ENCODE measurements around the gene RNF224. TPM values are rescaled to one million over a fixed set of nuclear protein-coding genes. Genes with fewer than 3 reads are reported as not detected.

The RNF224 gene
- polyA plus RNA-seq, 1 donor from 2014 or later: not detected

GRCh38 chr9:137218754-137219271 lies 8.5 kb upstream of the RNF224 start:
- no peak for TF ChIP-seq POLR2AphosphoS5 (IDR thresholded peaks at IDR 0.05)
- TF ChIP-seq EZH2 (IDR thresholded peaks at IDR 0.05; ENCODE audit: borderline replicate concordance, insufficient read depth, low read length, poor library complexity, severe bottlenecking): no peak
- TF ChIP-seq EP300 (conservative IDR thresholded peaks at IDR 0.05; ENCODE audit: poor library complexity, severe bottlenecking): no peak
- TF ChIP-seq REST (IDR thresholded peaks at IDR 0.05; ENCODE audit: borderline replicate concordance): no peak
- no peak for TF ChIP-seq SMC3 (conservative IDR thresholded peaks at IDR 0.05; ENCODE audit: poor library complexity)
- TF ChIP-seq TAF1 (IDR thresholded peaks at IDR 0.05; ENCODE audit: low read depth): no peak
- no peak for TF ChIP-seq CTCF (IDR thresholded peaks at IDR 0.05; ENCODE audit: poor library complexity, severe bottlenecking)
- no peak for TF ChIP-seq RAD21 (conservative IDR thresholded peaks at IDR 0.05)
- TF ChIP-seq MXI1 (conservative IDR thresholded peaks at IDR 0.05; ENCODE audit: poor library complexity, severe bottlenecking): no peak
- H4K20me1 ChIP-seq (ENCODE audit: insufficient read depth): no peaks in the 10 kb centered on the region
- no peak overlapping the region for H2AFZ ChIP-seq (ENCODE audit: low read depth, low read length)
- H3K36me3 ChIP-seq (ENCODE audit: insufficient read depth, low read length): no peaks in the 10 kb centered on the region
- no peaks in the 10 kb centered on the region for H3K9me2 ChIP-seq (ENCODE audit: insufficient read depth, low read length)
- no peaks in the 10 kb centered on the region for H3K9me3 ChIP-seq (ENCODE audit: low read length)
- no peak overlapping the region for H3K4me3 ChIP-seq (ENCODE audit: low read length)
- H3K27ac ChIP-seq (ENCODE audit: low read length): no peak overlapping the region
- no peak overlapping the region for H3K4me2 ChIP-seq (ENCODE audit: low read length)
- H3K27me3 ChIP-seq (ENCODE audit: insufficient read depth, low read depth, low read length): no peaks in the 10 kb centered on the region
- no peak overlapping the region for H3K9ac ChIP-seq (ENCODE audit: low read length)
- no peaks in the 10 kb centered on the region for H3K79me2 ChIP-seq (replicated peaks; ENCODE audit: insufficient read depth, low read length)
- H3F3A ChIP-seq (ENCODE audit: insufficient read depth, low read length, poor library complexity, severe bottlenecking): no peaks in the 10 kb centered on the region

DNA sequence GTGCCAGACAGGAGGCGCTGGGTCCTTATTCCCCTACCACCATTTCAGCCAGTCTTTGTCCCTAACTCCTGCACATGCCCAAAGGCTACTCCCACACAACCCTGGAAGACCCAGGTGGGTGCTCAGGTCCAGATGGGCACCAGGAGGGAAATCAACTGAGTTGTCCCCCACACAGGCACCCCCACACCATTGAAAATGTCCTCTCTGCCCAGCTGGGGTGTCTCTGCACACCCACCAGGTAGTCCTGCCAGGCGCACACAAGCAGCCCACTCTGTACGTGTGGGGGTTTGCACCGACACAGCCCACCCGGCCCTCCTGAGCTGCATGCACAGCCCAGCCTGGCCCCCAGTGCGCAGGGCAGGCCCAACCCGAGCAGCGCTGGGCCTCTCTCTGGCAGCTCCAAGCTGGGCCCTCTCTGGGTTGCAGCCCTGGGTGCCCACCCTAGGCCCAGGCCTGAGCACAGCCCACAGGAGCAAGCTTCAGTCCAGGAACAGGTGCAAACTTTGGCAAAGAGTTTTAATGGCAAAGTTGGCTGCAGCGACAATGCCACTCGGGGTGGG lies 7.5 kb upstream of the RNF224 start:
- no peak overlapping the region for H3K4me2 ChIP-seq (ENCODE audit: low read length)
- no peaks in the 10 kb centered on the region for H3K36me3 ChIP-seq (ENCODE audit: insufficient read depth, low read length)
- H3K27ac ChIP-seq (ENCODE audit: low read length): no peak overlapping the region
- H3K9ac ChIP-seq (ENCODE audit: low read length): no peak overlapping the region
- H3K4me3 ChIP-seq (ENCODE audit: low read length): no peak overlapping the region
- H3K9me2 ChIP-seq (ENCODE audit: insufficient read depth, low read length): no peaks in the 10 kb centered on the region
- no peaks in the 10 kb centered on the region for H3K79me2 ChIP-seq (replicated peaks; ENCODE audit: insufficient read depth, low read length)
- TF ChIP-seq RAD21 (conservative IDR thresholded peaks at IDR 0.05): no peak
- TF ChIP-seq EP300 (conservative IDR thresholded peaks at IDR 0.05; ENCODE audit: poor library complexity, severe bottlenecking): no peak
- no peak for TF ChIP-seq REST (IDR thresholded peaks at IDR 0.05; ENCODE audit: borderline replicate concordance)
- TF ChIP-seq POLR2AphosphoS5 (IDR thresholded peaks at IDR 0.05): no peak
- no peak for TF ChIP-seq EZH2 (IDR thresholded peaks at IDR 0.05; ENCODE audit: borderline replicate concordance, insufficient read depth, low read length, poor library complexity, severe bottlenecking)
- TF ChIP-seq TAF1 (IDR thresholded peaks at IDR 0.05; ENCODE audit: low read depth): no peak
- TF ChIP-seq MXI1 (conservative IDR thresholded peaks at IDR 0.05; ENCODE audit: poor library complexity, severe bottlenecking): no peak
- H3K9me3 ChIP-seq (ENCODE audit: low read length): no peaks in the 10 kb centered on the region
- H4K20me1 ChIP-seq (ENCODE audit: insufficient read depth): no peaks in the 10 kb centered on the region
- no peak overlapping the region for H2AFZ ChIP-seq (ENCODE audit: low read depth, low read length)
- H3F3A ChIP-seq (ENCODE audit: insufficient read depth, low read length, poor library complexity, severe bottlenecking): no peaks in the 10 kb centered on the region
- H3K27me3 ChIP-seq (ENCODE audit: insufficient read depth, low read depth, low read length): no peaks in the 10 kb centered on the region
